ENCODE measurements around the gene TRPM2. TPM values are rescaled to one million over a fixed set of nuclear protein-coding genes. Genes with fewer than 3 reads are reported as not detected.

The TRPM2 gene
- total and polyA plus RNA-seq, 10 of the 15 experiments (the other 5 are each of a cell fraction or from before 2014, with no cell fraction given): 0.03 to 9.1 (median 2.6) TPM

GRCh38 chr21:44464351-44464750 is 110.9 kb downstream of the TRPM2 start:
- H3K79me2 ChIP-seq (ENCODE audit: control insufficient read depth, insufficient read depth, low read length): no peaks in the 10 kb centered on the region
- no TSS peak for BruUV-seq (replicated peaks)
- H3K9me3 ChIP-seq (replicated peaks; ENCODE audit: control insufficient read depth, insufficient read depth, low read length): no peaks in the 10 kb centered on the region
- no peak for ATAC-seq
- H2AFZ ChIP-seq (ENCODE audit: control insufficient read depth, low read depth, low read length): no peak overlapping the region
- in situ Hi-C loops (cut with MboI) (no loop called here), intact Hi-C loops (cut with micrococcal nuclease; ENCODE audit: unreplicated experiment) (no loop called here)
- no peaks in the 10 kb centered on the region for H4K20me1 ChIP-seq (ENCODE audit: control insufficient read depth, insufficient read depth)
- ChIA-PET CTCF (no interaction called here), RAD21 (ENCODE audit: unreplicated experiment) (no interaction called here), POLR2A (no interaction called here), SMC1A (ENCODE audit: uncharacterized antibody, unreplicated experiment) (no interaction called here)
- no peaks in the 10 kb centered on the region for H3K27me3 ChIP-seq (replicated peaks in 1 of 2; ENCODE audit: control insufficient read depth in 2 of 2, insufficient read depth in 2 of 2, low read length in 1 of 2)
- H3K4me2 ChIP-seq (ENCODE audit: control insufficient read depth, insufficient read depth): no peak overlapping the region
- WGBS (ENCODE audit: insufficient coverage, insufficient replicate concordance, low lambda C conversion rate, missing lambda C conversion rate): 36% methylated on average over 12 of the region's 12 CpGs
- no peak overlapping the region for H3K27ac ChIP-seq (ENCODE audit: control insufficient read depth, insufficient read depth)
- FAIRE-seq: no peak
- no peak overlapping the region for H3K9ac ChIP-seq (ENCODE audit: control insufficient read depth, insufficient read depth, low read length)
- H3K4me1 ChIP-seq (ENCODE audit: control insufficient read depth, insufficient read depth, low read length): no peaks in the 10 kb centered on the region
- H3K36me3 ChIP-seq (ENCODE audit: control insufficient read depth in 2 of 2, insufficient read depth in 2 of 2, low read length in 1 of 2): no peaks in the 10 kb centered on the region
- no peak overlapping the region for H3K4me3 ChIP-seq
- no peak for DNase-seq (ENCODE audit: low read depth, low spot score)
- TF ChIP-seq, protein P1, sequence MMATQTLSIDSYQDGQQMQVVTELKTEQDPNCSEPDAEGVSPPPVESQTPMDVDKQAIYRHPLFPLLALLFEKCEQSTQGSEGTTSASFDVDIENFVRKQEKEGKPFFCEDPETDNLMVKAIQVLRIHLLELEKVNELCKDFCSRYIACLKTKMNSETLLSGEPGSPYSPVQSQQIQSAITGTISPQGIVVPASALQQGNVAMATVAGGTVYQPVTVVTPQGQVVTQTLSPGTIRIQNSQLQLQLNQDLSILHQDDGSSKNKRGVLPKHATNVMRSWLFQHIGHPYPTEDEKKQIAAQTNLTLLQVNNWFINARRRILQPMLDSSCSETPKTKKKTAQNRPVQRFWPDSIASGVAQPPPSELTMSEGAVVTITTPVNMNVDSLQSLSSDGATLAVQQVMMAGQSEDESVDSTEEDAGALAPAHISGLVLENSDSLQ (IDR thresholded peaks at IDR 0.05): no peak
- no peak for TF ChIP-seq NFXL1 (IDR thresholded peaks at IDR 0.05; ENCODE audit: borderline replicate concordance)

GRCh38 chr21:44466351-44466954 is 113.0 kb downstream of the TRPM2 start:
- Histone ChIP-seq H3K9ac (ENCODE audit: control insufficient read depth, insufficient read depth, low read length) (no peak overlapping the region), H3K27ac (ENCODE audit: control insufficient read depth, insufficient read depth) (no peak overlapping the region), H3K79me2 (ENCODE audit: control insufficient read depth, insufficient read depth, low read length) (no peaks in the 10 kb centered on the region), H3K36me3 (ENCODE audit: control insufficient read depth in 2 of 2, insufficient read depth in 2 of 2, low read length in 1 of 2) (no peaks in the 10 kb centered on the region), H3K4me1 (ENCODE audit: control insufficient read depth, insufficient read depth, low read length) (no peaks in the 10 kb centered on the region), H3K4me2 (ENCODE audit: control insufficient read depth, insufficient read depth) (no peak overlapping the region), H3K27me3 (replicated peaks in 1 of 2; ENCODE audit: control insufficient read depth in 2 of 2, insufficient read depth in 2 of 2, low read length in 1 of 2) (no peaks in the 10 kb centered on the region), H4K20me1 (ENCODE audit: control insufficient read depth, insufficient read depth) (no peaks in the 10 kb centered on the region), H3K9me3 (replicated peaks; ENCODE audit: control insufficient read depth, insufficient read depth, low read length) (no peaks in the 10 kb centered on the region), H3K4me3 (no peak overlapping the region), H2AFZ (ENCODE audit: control insufficient read depth, low read depth, low read length) (no peak overlapping the region)
- no TSS peak for BruUV-seq (replicated peaks)
- intact Hi-C loops (cut with micrococcal nuclease; ENCODE audit: unreplicated experiment): no loop called here
- POLR2A ChIA-PET: no interaction called here
- no peak for ATAC-seq
- CTCF ChIA-PET: no interaction called here
- TF ChIP-seq SREBF1 (IDR thresholded peaks at IDR 0.05; ENCODE audit: low read length) (no peak), CHD1 (IDR thresholded peaks at IDR 0.05; ENCODE audit: low read depth, low read length) (no peak), POLR2AphosphoS2 (IDR thresholded peaks at IDR 0.05; ENCODE audit: low read depth, low read length) (no peak), ZBED1 (IDR thresholded peaks at IDR 0.05; ENCODE audit: borderline replicate concordance) (no peak), HDAC6 (IDR thresholded peaks at IDR 0.05; ENCODE audit: unreplicated experiment) (no peak), SMC3 (IDR thresholded peaks at IDR 0.05; ENCODE audit: borderline replicate concordance, low read length) (no peak), YBX1 (IDR thresholded peaks at IDR 0.05) (no peak), IRF3 (IDR thresholded peaks at IDR 0.05) (no peak), SIX5 (IDR thresholded peaks at IDR 0.05; ENCODE audit: low read depth, low read length, severe bottlenecking) (no peak), TAF1 (IDR thresholded peaks at IDR 0.05; ENCODE audit: borderline replicate concordance, low read depth, low read length) (no peak)
- TF ChIP-seq, protein P2, sequence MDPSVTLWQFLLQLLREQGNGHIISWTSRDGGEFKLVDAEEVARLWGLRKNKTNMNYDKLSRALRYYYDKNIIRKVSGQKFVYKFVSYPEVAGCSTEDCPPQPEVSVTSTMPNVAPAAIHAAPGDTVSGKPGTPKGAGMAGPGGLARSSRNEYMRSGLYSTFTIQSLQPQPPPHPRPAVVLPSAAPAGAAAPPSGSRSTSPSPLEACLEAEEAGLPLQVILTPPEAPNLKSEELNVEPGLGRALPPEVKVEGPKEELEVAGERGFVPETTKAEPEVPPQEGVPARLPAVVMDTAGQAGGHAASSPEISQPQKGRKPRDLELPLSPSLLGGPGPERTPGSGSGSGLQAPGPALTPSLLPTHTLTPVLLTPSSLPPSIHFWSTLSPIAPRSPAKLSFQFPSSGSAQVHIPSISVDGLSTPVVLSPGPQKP (IDR thresholded peaks at IDR 0.05; ENCODE audit: low read depth, low read length): no peak
- in situ Hi-C loops (cut with MboI): no loop called here
- 35% methylated on average over 16 of the region's 16 CpGs for WGBS (ENCODE audit: insufficient coverage, insufficient replicate concordance, low lambda C conversion rate, missing lambda C conversion rate)
- FAIRE-seq: no peak
- SMC1A ChIA-PET (ENCODE audit: uncharacterized antibody, unreplicated experiment): no interaction called here
- RAD21 ChIA-PET (ENCODE audit: unreplicated experiment): no interaction called here
- DNase-seq (ENCODE audit: low read depth, low spot score): no peak
